Calu3 (cell line): Measurements from ENCODE around the gene HMX2. TPM values are rescaled to one million over a fixed set of nuclear protein-coding genes. Genes with fewer than 3 reads are reported as not detected.

Experiments used
- Bru-seq: library from RNA; stranded (reverse); fragments of 400-500 nt; gene quantifications from one replicate; lab custom pipeline; 2021; lab: Mats Ljungman, UMichigan
- BruChase-seq, 2 experiments: library from RNA; stranded (reverse); fragments of 400-500 nt; gene quantifications; one replicate each; lab custom pipeline; 2021; lab: Mats Ljungman, UMichigan
- BruUV-seq: library from RNA; stranded (reverse); fragments of 400-500 nt; replicated peaks from 2 replicates; lab custom pipeline; 2021; lab: Mats Ljungman, UMichigan
- CTCF ChIA-PET: fragments of 300-600 bp; sonication (Branson Sonifier 250); formaldehyde crosslinking; loops from one replicate; lab custom pipeline; 2022; ENCODE audit warnings: antibody characterized with exemption; lab: Charles Lee
- DNase-seq: peaks from one replicate; pipeline ENCODE4 v3.0.0; 2022
- H3K27ac Mint-ChIP-seq: one replicate; pipeline ENCODE4 v1.8.0; 2022; ENCODE audit warnings: mixed read lengths; ENCODE audit not compliant: unreplicated experiment
- H3K27me3 Mint-ChIP-seq: one replicate; pipeline ENCODE4 v1.8.0; 2022; ENCODE audit warnings: mixed read lengths; ENCODE audit not compliant: unreplicated experiment
- H3K36me3 Mint-ChIP-seq: one replicate; pipeline ENCODE4 v1.8.0; 2022; ENCODE audit warnings: mild to moderate bottlenecking, moderate library complexity, mixed read lengths; ENCODE audit not compliant: insufficient read depth, unreplicated experiment
- H3K4me1 Mint-ChIP-seq: one replicate; pipeline ENCODE4 v1.8.0; 2022; ENCODE audit warnings: mild to moderate bottlenecking, low read depth, mixed read lengths; ENCODE audit not compliant: unreplicated experiment
- H3K4me3 Mint-ChIP-seq: one replicate; pipeline ENCODE4 v1.8.0; 2022; ENCODE audit warnings: mild to moderate bottlenecking, low read depth, moderate library complexity, mixed read lengths; ENCODE audit not compliant: unreplicated experiment
- H3K9me3 Mint-ChIP-seq: one replicate; pipeline ENCODE4 v1.8.0; 2022; ENCODE audit warnings: low read depth, mixed read lengths; ENCODE audit not compliant: unreplicated experiment
- intact Hi-C: fragments of 100-400 bp; cut with micrococcal nuclease; formaldehyde crosslinking; loops from one replicate; pipeline ENCODE4 v1.10.0; 2022; ENCODE audit not compliant: unreplicated experiment
- long read RNA-seq: library from polyadenylated mRNA; stranded (forward); transcript quantifications from one replicate; pipeline ENCODE4 v2.0.0, GENCODE V29; 2022
- total RNA-seq: library from RNA; stranded (reverse); gene quantifications from 2 replicates; pipeline ENCODE4 v1.2.3, GENCODE V29; 2022
- TF ChIP-seq, protein P1 (sequence below): fragments of 200-600 bp; IDR thresholded peaks from one replicate; pipeline ENCODE4 v1.8.0; 2022; ENCODE audit warnings: antibody characterized with exemption; ENCODE audit not compliant: unreplicated experiment

Gene HMX2
- total RNA-seq (not detected in 2 replicates), Bru-seq, nascent RNA (not detected), BruChase-seq, experiment 1, labeled RNA remaining after a 6-hour chase (not detected), BruChase-seq, experiment 2, labeled RNA remaining after a 2-hour chase (not detected)
- long read RNA-seq, result 0 reads

DNA sequence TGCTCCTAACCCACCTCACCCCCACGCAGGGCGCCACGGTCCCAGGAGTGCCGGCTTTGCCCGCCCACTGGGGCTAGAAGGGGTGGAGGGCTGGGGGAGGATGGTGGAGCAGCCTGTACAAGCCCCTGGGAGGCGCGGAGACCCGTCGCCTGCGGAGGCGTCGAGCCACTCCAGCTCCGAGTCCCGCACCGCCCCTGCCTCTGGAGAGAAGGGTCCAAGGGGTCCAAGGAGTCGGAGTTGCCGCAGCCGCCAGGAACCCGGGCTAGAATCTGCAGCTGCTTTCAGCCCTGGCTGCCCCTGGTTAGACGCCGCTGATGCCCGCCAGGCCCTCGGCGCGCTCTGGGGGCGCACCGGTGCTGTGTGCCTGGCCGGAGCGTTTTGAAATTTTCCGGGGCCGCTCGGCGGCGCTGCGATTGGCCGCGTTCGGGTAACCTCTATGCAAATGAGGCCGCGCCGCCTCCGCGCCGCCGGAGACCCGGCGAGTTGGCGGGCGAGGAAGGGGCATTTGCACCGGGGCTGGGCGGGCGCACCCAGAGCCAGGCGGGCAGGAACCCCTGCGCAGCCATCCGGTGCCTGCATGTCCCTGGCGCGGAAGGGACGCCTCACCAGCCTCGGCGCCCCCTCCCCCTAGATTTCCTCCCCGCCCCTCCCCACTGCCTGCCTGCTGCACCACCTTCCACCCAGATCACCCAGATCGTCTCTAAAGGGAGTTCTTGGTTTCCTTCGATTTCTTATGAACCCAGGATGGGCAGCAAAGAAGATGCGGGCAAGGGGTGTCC lies at the start of gene HMX2:
Gene HMX2 (plus strand): TSS at position 502 of the 779 bp plus-strand sequence. CDS start 243 bp downstream, at position 745.
- no peak for DNase-seq
- H3K36me3 Mint-ChIP-seq, result no peaks in the 10 kb centered on the region
- intact Hi-C loops, result no loop called here
- no peaks in the 10 kb centered on the region for H3K9me3 Mint-ChIP-seq
- TF ChIP-seq, protein P1, sequence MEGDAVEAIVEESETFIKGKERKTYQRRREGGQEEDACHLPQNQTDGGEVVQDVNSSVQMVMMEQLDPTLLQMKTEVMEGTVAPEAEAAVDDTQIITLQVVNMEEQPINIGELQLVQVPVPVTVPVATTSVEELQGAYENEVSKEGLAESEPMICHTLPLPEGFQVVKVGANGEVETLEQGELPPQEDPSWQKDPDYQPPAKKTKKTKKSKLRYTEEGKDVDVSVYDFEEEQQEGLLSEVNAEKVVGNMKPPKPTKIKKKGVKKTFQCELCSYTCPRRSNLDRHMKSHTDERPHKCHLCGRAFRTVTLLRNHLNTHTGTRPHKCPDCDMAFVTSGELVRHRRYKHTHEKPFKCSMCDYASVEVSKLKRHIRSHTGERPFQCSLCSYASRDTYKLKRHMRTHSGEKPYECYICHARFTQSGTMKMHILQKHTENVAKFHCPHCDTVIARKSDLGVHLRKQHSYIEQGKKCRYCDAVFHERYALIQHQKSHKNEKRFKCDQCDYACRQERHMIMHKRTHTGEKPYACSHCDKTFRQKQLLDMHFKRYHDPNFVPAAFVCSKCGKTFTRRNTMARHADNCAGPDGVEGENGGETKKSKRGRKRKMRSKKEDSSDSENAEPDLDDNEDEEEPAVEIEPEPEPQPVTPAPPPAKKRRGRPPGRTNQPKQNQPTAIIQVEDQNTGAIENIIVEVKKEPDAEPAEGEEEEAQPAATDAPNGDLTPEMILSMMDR, result no peak
- peaks cover 49% of the 10 kb centered on the region for H3K27me3 Mint-ChIP-seq
- no peaks in the 10 kb centered on the region for H3K4me1 Mint-ChIP-seq
- BruUV-seq, result no TSS peak
- no peak within 1 kb of the TSS for H3K27ac Mint-ChIP-seq
- H3K4me3 Mint-ChIP-seq, result peak within 1 kb of the TSS; percentile 40
- CTCF ChIA-PET, result no interaction called here

- H3K27me3 Mint-ChIP-seq, result no peaks in the 10 kb centered on the region
- TF ChIP-seq, protein P1, result no peak
- no peak overlapping the region for H3K4me3 Mint-ChIP-seq
- intact Hi-C loops, result no loop called here
- CTCF ChIA-PET, result interaction anchor here (0.6 kb wide), 1 partner anchor 13 kb away, joined by 4 read pairs; no protein-coding TSS in a partner anchor
- no peaks in the 10 kb centered on the region for H3K36me3 Mint-ChIP-seq
- no peak overlapping the region for H3K27ac Mint-ChIP-seq
- no peaks in the 10 kb centered on the region for H3K4me1 Mint-ChIP-seq
- no peak for DNase-seq
- no TSS peak for BruUV-seq
- H3K9me3 Mint-ChIP-seq, result no peaks in the 10 kb centered on the region
Measured at GRCh38 chr10:123100030-123100762, 47.7 kb upstream of the HMX2 start.

GRCh38 chr10:123101872-123102271 lies 46.1 kb upstream of the HMX2 start:
- BruUV-seq, result no TSS peak
- CTCF ChIA-PET, result no interaction called here
- no peaks in the 10 kb centered on the region for H3K36me3 Mint-ChIP-seq
- no peak overlapping the region for H3K4me3 Mint-ChIP-seq
- no peaks in the 10 kb centered on the region for H3K27me3 Mint-ChIP-seq
- intact Hi-C loops, result no loop called here
- TF ChIP-seq, protein P1, result no peak
- H3K9me3 Mint-ChIP-seq, result no peaks in the 10 kb centered on the region
- no peaks in the 10 kb centered on the region for H3K4me1 Mint-ChIP-seq
- no peak overlapping the region for H3K27ac Mint-ChIP-seq
- no peak for DNase-seq

- no peak for DNase-seq
- BruUV-seq, result no TSS peak
- Mint-ChIP-seq H3K4me1 (no peaks in the 10 kb centered on the region), H3K27ac (no peak overlapping the region), H3K4me3 (no peak overlapping the region), H3K36me3 (no peaks in the 10 kb centered on the region), H3K9me3 (no peaks in the 10 kb centered on the region), H3K27me3 (no peaks in the 10 kb centered on the region)
- TF ChIP-seq, protein P1, result no peak
- CTCF ChIA-PET, result no interaction called here
- intact Hi-C loops, result no loop called here
Measured at GRCh38 chr10:123102673-123103072, 45.3 kb upstream of the HMX2 start.
